Measurements from ENCODE around the gene ADCYAP1R1.

Gene ADCYAP1R1

GRCh38 chr7:31029251-31030042 is 22.7 kb upstream of the ADCYAP1R1 start:
- ChIA-PET CTCF (interaction anchor here (1.0 kb wide), 1 partner anchor 46 kb away, joined by 3 read pairs; no protein-coding TSS in a partner anchor), POLR2A (no interaction called here)
- no peak overlapping the region for H3K4me3 ChIP-seq (ENCODE audit: low read depth, low read length)
- no peak for TF ChIP-seq CTCF (IDR thresholded peaks at IDR 0.05; ENCODE audit: insufficient read depth, low read length, missing control alignments)
- DNase-seq (ENCODE audit: low read depth, low spot score): no peak

- no peak for TF ChIP-seq CTCF (IDR thresholded peaks at IDR 0.05; ENCODE audit: insufficient read depth, low read length, missing control alignments)
- ChIA-PET CTCF (no interaction called here), POLR2A (no interaction called here)
- H3K4me3 ChIP-seq (ENCODE audit: low read depth, low read length): no peak overlapping the region
- DNase-seq (ENCODE audit: low read depth, low spot score): no peak
Observed at GRCh38 chr7:31033674-31034300, 18.3 kb upstream of the ADCYAP1R1 start.

- H3K4me3 ChIP-seq (ENCODE audit: low read depth, low read length): no peak overlapping the region
- ChIA-PET CTCF (no interaction called here), POLR2A (no interaction called here)
- no peak for DNase-seq (ENCODE audit: low read depth, low spot score)
- TF ChIP-seq CTCF (IDR thresholded peaks at IDR 0.05; ENCODE audit: insufficient read depth, low read length, missing control alignments): no peak
Observed at GRCh38 chr7:31036924-31037323, 15.2 kb upstream of the ADCYAP1R1 start.

- DNase-seq (ENCODE audit: low read depth, low spot score): no peak
- no peak for TF ChIP-seq CTCF (IDR thresholded peaks at IDR 0.05; ENCODE audit: insufficient read depth, low read length, missing control alignments)
- ChIA-PET POLR2A (no interaction called here), CTCF (no interaction called here)
- H3K4me3 ChIP-seq (ENCODE audit: low read depth, low read length): no peak overlapping the region
Observed at GRCh38 chr7:31043051-31043471, 9.0 kb upstream of the ADCYAP1R1 start.

GRCh38 chr7:31044529-31044928 is 7.6 kb upstream of the ADCYAP1R1 start:
- no peak for DNase-seq (ENCODE audit: low read depth, low spot score)
- TF ChIP-seq CTCF (IDR thresholded peaks at IDR 0.05; ENCODE audit: insufficient read depth, low read length, missing control alignments): no peak
- POLR2A ChIA-PET: no interaction called here
- no peak overlapping the region for H3K4me3 ChIP-seq (ENCODE audit: low read depth, low read length)
- CTCF ChIA-PET: no interaction called here

- TF ChIP-seq CTCF (IDR thresholded peaks at IDR 0.05; ENCODE audit: insufficient read depth, low read length, missing control alignments): no peak
- DNase-seq (ENCODE audit: low read depth, low spot score): no peak
- H3K4me3 ChIP-seq (ENCODE audit: low read depth, low read length): no peak overlapping the region
- ChIA-PET POLR2A (no interaction called here), CTCF (no interaction called here)
Observed at GRCh38 chr7:31046723-31047122, 5.4 kb upstream of the ADCYAP1R1 start.
